Frontal cortex (tissue), 4 donors: Measurements from ENCODE around the gene COX11. TPM values are rescaled to one million over a fixed set of nuclear protein-coding genes. Genes with fewer than 3 reads are reported as not detected.

Source experiments
- DNase-seq, 2 donors: peaks; one replicate each; pipeline ENCODE4 v3.0.0; 2012; ENCODE audit warnings: low spot score in 2 of 2
- FAIRE-seq: peaks from 2 replicates; lab custom pipeline; 2012; peaks lifted over from hg19 to GRCh38; lab: Jason Lieb, UNC
- total RNA-seq: library from RNA; depleted of rRNA; stranded (reverse); fragments of >200 nt; gene quantifications from one replicate; pipeline ENCODE4 v1.2.3, GENCODE V29; 2014
- donor health status: control.
- donor health status: control.
- donor health status: control.

COX11 gene
- 53.8 TPM for total RNA-seq

GRCh38 chr17:54968262-54968987, at the start of gene COX11, which contains the start of gene STXBP4:
Gene COX11 (minus strand): TSS chr17:54968654. CDS start chr17:54968646, 8 bp downstream.
Gene STXBP4 (plus strand): TSS chr17:54968765. CDS start chr17:54986220, 17,455 bp downstream.
- FAIRE-seq (no peak), DNase-seq (peak; percentile 66 to 86)

GRCh38 chr17:55005520-55005919, 37.1 kb upstream of the COX11 start:
- no peak for DNase-seq
- no peak for FAIRE-seq

GRCh38 chr17:55004484-55004883, 36.0 kb upstream of the COX11 start:
- DNase-seq: no peak
- FAIRE-seq: no peak

GRCh38 chr17:55002458-55002857, 34.0 kb upstream of the COX11 start:
- no peak for DNase-seq
- no peak for FAIRE-seq

- no peak for DNase-seq
- FAIRE-seq: no peak
Observed at GRCh38 chr17:54996441-54996840, 28.0 kb upstream of the COX11 start.

- peak; percentile 77 for FAIRE-seq
- DNase-seq: peak in 1 of 2 donors; percentile 11
Observed at GRCh38 chr17:54992797-54993639, 24.6 kb upstream of the COX11 start.

- DNase-seq (no peak), FAIRE-seq (peak; percentile 88)
Observed at GRCh38 chr17:54991567-54991966, 23.1 kb upstream of the COX11 start.

GRCh38 chr17:54990118-54990517, 21.7 kb upstream of the COX11 start:
- DNase-seq: no peak

GRCh38 chr17:54985476-54985875, 17.0 kb upstream of the COX11 start:
- no peak for FAIRE-seq
- no peak for DNase-seq

More at GRCh38 chr17:54990118-54990517, 21.7 kb upstream of the COX11 start:
- no peak for FAIRE-seq

- FAIRE-seq (no peak), DNase-seq (no peak)
Observed at GRCh38 chr17:54983260-54983659, 14.8 kb upstream of the COX11 start.

GRCh38 chr17:54982399-54982798, 13.9 kb upstream of the COX11 start:
- FAIRE-seq (peak; percentile 68), DNase-seq (no peak)

GRCh38 chr17:54980375-54980774, 11.9 kb upstream of the COX11 start:
- FAIRE-seq: no peak
- no peak for DNase-seq

GRCh38 chr17:54979657-54980056, 11.2 kb upstream of the COX11 start:
- DNase-seq (no peak), FAIRE-seq (no peak)

- DNase-seq (no peak), FAIRE-seq (no peak)
Observed at GRCh38 chr17:54977744-54978143, 9.3 kb upstream of the COX11 start.

- no peak for FAIRE-seq
Observed at GRCh38 chr17:54976316-54976715, 7.9 kb upstream of the COX11 start.

GRCh38 chr17:54974759-54975158, 6.3 kb upstream of the COX11 start:
- FAIRE-seq: no peak

More at GRCh38 chr17:54976316-54976715, 7.9 kb upstream of the COX11 start:
- no peak for DNase-seq

GRCh38 chr17:54972406-54973138, 4.1 kb upstream of the COX11 start:
- DNase-seq (no peak), FAIRE-seq (no peak)

More at GRCh38 chr17:54974759-54975158, 6.3 kb upstream of the COX11 start:
- no peak for DNase-seq

- no peak for FAIRE-seq
- DNase-seq: no peak
Observed at GRCh38 chr17:54971901-54972300, 3.4 kb upstream of the COX11 start.

GRCh38 chr17:54971147-54971546, 2.7 kb upstream of the COX11 start:
- DNase-seq (no peak), FAIRE-seq (no peak)
